Gastrocnemius medialis (tissue), 4 donors: Measurements from ENCODE around the gene CASTOR1.

Source experiments
- CTCF ChIP-seq, 5 experiments: fragments of 450-650 bp in 3 of 5; fragments of 200-600 bp in 2 of 5; sonication (generic) in 2 of 5; IDR thresholded peaks in 4 of 5; conservative IDR thresholded peaks in 1 of 5; 1 replicate in 4 of 5; 2 replicates in 1 of 5; pipeline ENCODE4 v1.5.1; 2016 to 2019; ENCODE audit warnings: antibody characterized with exemption in 5 of 5, mild to moderate bottlenecking in 3 of 5, moderate library complexity in 3 of 5
- POLR2A ChIP-seq, 2 donors: fragments of 450-650 bp; IDR thresholded peaks; one replicate each; pipeline ENCODE4 v1.6.1; 2017; ENCODE audit warnings: antibody characterized with exemption in 2 of 2, mild to moderate bottlenecking in 2 of 2, moderate library complexity in 2 of 2

GRCh38 chr22:30244641-30245040 lies 44.7 kb downstream of the CASTOR1 start:
- no peak for TF ChIP-seq CTCF (IDR thresholded peaks at IDR 0.05 in 4 of 5, conservative IDR thresholded peaks at IDR 0.05 in 1 of 5)
- TF ChIP-seq POLR2A (IDR thresholded peaks at IDR 0.05): no peak
